K562 (cell line): ENCODE results near the gene RIMBP3C. TPM values are rescaled to one million over a fixed set of nuclear protein-coding genes. Genes with fewer than 3 reads are reported as not detected.
"Not testable (repeated sequence)": the region's sequence is repeated elsewhere in the genome, so short reads cannot be mapped to it uniquely, and the experiment has no call there.

Experiments used
- ATAC-seq: fragments of 200-7000 bp; cut with Tn5 transposase; 3 replicates; pipeline ENCODE4 v1.9.1; 2020; ENCODE audit warnings: moderate library complexity
- BruUV-seq: library from RNA; stranded (reverse); fragments of 400-500 nt; replicated peaks from 2 replicates; lab custom pipeline; 2021; lab: Mats Ljungman, UMichigan
- CTCF ChIA-PET: fragments of 300-600 bp; formaldehyde crosslinking; extraction: SDS; loops from one replicate; lab custom pipeline; 2021; ENCODE audit warnings: low intra/inter-chr PET ratio; lab: Yijun Ruan, JAX
- POLR2A ChIA-PET: fragments of 300-600, 350-650 bp; sonication (Branson Sonifier 250); formaldehyde crosslinking; extraction: SDS; loops from one replicate; lab custom pipeline; 2021; ENCODE audit warnings: antibody characterized with exemption, inconsistent platforms; lab: Yijun Ruan, JAX
- DNase-seq, 4 experiments: peaks; one replicate each; pipeline versions ENCODE4 v3.0.0 to v3.0.0-alpha.2; 2011 to 2018; ENCODE audit warnings: low spot score in 3 of 4, mixed read lengths in 3 of 4; ENCODE audit errors: extremely low read depth in 1 of 4
- FAIRE-seq: peaks from 2 replicates; lab custom pipeline; 2011; peaks lifted over from hg19 to GRCh38; lab: Jason Lieb, UNC
- H2AFZ ChIP-seq: 2 replicates; pipeline ENCODE4 v1.6.0; 2011; ENCODE audit warnings: low read depth, low read length, control low read depth, inconsistent platforms
- H3K27ac ChIP-seq: fragments of 200-600 bp; 3 replicates; pipeline ENCODE4 v1.8.0; 2011; ENCODE audit warnings: low read depth, mild to moderate bottlenecking, control low read depth, inconsistent platforms, low read length, moderate library complexity, mixed read lengths; ENCODE audit errors: extremely low read depth
- H3K27me3 ChIP-seq, 2 experiments: fragments of 300-600 bp in 1 of 2; 2 replicates in 1 of 2; 3 replicates in 1 of 2; pipeline versions ENCODE4 v1.6.0 to v1.8.0; 2011; ENCODE audit warnings: inconsistent platforms in 2 of 2, low read length in 2 of 2, mild to moderate bottlenecking in 1 of 2, mixed read lengths in 1 of 2, moderate library complexity in 1 of 2; ENCODE audit not compliant: control insufficient read depth in 2 of 2, insufficient read depth in 2 of 2
- H3K36me3 ChIP-seq: fragments of 300-600 bp; 3 replicates; pipeline ENCODE4 v1.8.0; 2011; ENCODE audit warnings: mild to moderate bottlenecking, low read length, inconsistent platforms; ENCODE audit not compliant: control insufficient read depth, insufficient read depth
- H3K4me1 ChIP-seq, 2 experiments: fragments of 200-600 bp in 1 of 2; replicated peaks in 1 of 2; 2 replicates in 1 of 2; 3 replicates in 1 of 2; pipeline versions ENCODE4 v1.5.1 to v1.8.0; 2011; ENCODE audit warnings: inconsistent platforms in 2 of 2, low read length in 2 of 2, mild to moderate bottlenecking in 1 of 2, mixed read lengths in 1 of 2, moderate library complexity in 1 of 2; ENCODE audit not compliant: control insufficient read depth in 2 of 2, insufficient read depth in 2 of 2
- H3K4me2 ChIP-seq: 2 replicates; pipeline ENCODE4 v1.6.1; 2011; ENCODE audit warnings: low read length, control low read depth, inconsistent platforms, mixed read lengths; ENCODE audit not compliant: insufficient read depth
- H3K4me3 ChIP-seq: fragments of 200-600 bp; sonication (generic), shearing (Covaris generic); 2 replicates; pipeline ENCODE4 v1.5.1; 2016; ENCODE audit warnings: control low read depth, inconsistent platforms
- H3K79me2 ChIP-seq: fragments of 200-600 bp; 3 replicates; pipeline ENCODE4 v1.8.0; 2011; ENCODE audit warnings: low read length, inconsistent platforms; ENCODE audit not compliant: control insufficient read depth, insufficient read depth
- H3K9ac ChIP-seq, 2 experiments: 2 replicates each; pipeline versions ENCODE4 v1.6.0 to v1.6.1; 2011; ENCODE audit warnings: low read depth in 2 of 2, low read length in 2 of 2, control low read depth in 1 of 2, inconsistent platforms in 1 of 2, mild to moderate bottlenecking in 1 of 2, mixed read lengths in 1 of 2; ENCODE audit not compliant: insufficient read depth in 1 of 2
- H3K9me1 ChIP-seq: one replicate; pipeline ENCODE4 v1.6.0; 2011; ENCODE audit warnings: inconsistent platforms, mild to moderate bottlenecking, low read length, moderate library complexity; ENCODE audit not compliant: control insufficient read depth, insufficient read depth
- H3K9me3 ChIP-seq: replicated peaks from 2 replicates; pipeline ENCODE4 v1.5.1; 2011; ENCODE audit warnings: low read depth, low read length, inconsistent platforms; ENCODE audit not compliant: control insufficient read depth, insufficient read depth
- H4K20me1 ChIP-seq: replicated peaks from 2 replicates; pipeline ENCODE4 v1.6.1; 2011; ENCODE audit warnings: low read length, inconsistent platforms, mixed read lengths; ENCODE audit not compliant: control insufficient read depth, insufficient read depth
- CREB1 ChIP-seq, 2 experiments: sonication (generic) in 1 of 2; formaldehyde crosslinking in 1 of 2; IDR thresholded peaks; 2 replicates each; pipeline versions ENCODE4 v1.6.1 to v1.8.0; 2012 to 2022; ENCODE audit warnings: inconsistent platforms in 1 of 2, mild to moderate bottlenecking in 1 of 2, missing genetic modification reagents in 1 of 2, moderate library complexity in 1 of 2
- FOXA3 ChIP-seq, 2 experiments: fragments of 450-650 bp in 1 of 2; sonication (generic) in 1 of 2; formaldehyde crosslinking; IDR thresholded peaks in 1 of 2; conservative IDR thresholded peaks in 1 of 2; 2 replicates each; pipeline versions ENCODE4 v1.4.0 to v1.8.0; 2020 to 2022; ENCODE audit warnings: mild to moderate bottlenecking in 2 of 2, missing genetic modification reagents in 1 of 2
- FOXP1 ChIP-seq: sonication (generic); formaldehyde crosslinking; IDR thresholded peaks from 2 replicates; pipeline ENCODE4 v1.8.0; 2022; ENCODE audit warnings: mild to moderate bottlenecking, missing genetic modification reagents
- HMGXB4 ChIP-seq: sonication (generic); formaldehyde crosslinking; IDR thresholded peaks from 2 replicates; pipeline ENCODE4 v1.8.1; 2023; ENCODE audit warnings: mild to moderate bottlenecking, missing genetic modification reagents
- JUN ChIP-seq, 2 experiments: sonication (generic) in 1 of 2; formaldehyde crosslinking in 1 of 2; IDR thresholded peaks; 2 replicates each; pipeline versions ENCODE4 v1.6.1 to v1.8.0; 2012 to 2022; ENCODE audit warnings: borderline replicate concordance in 2 of 2, mild to moderate bottlenecking in 2 of 2, improper control_type of control experiment in 1 of 2, low read depth in 1 of 2, low read length in 1 of 2, missing genetic modification reagents in 1 of 2
- JUNB ChIP-seq: fragments of 450-650 bp; formaldehyde crosslinking; conservative IDR thresholded peaks from 2 replicates; pipeline ENCODE4 v1.4.0; 2020; ENCODE audit warnings: mild to moderate bottlenecking
- RBFOX2 ChIP-seq: fragments of 200-400 bp; formaldehyde crosslinking; IDR thresholded peaks from 2 replicates; pipeline ENCODE4 v1.6.1; 2017; ENCODE audit warnings: low read depth, mild to moderate bottlenecking, low read length, moderate library complexity
- TGIF2 ChIP-seq: sonication (generic); formaldehyde crosslinking; IDR thresholded peaks from 2 replicates; pipeline ENCODE4 v1.8.1; 2022; ENCODE audit warnings: mild to moderate bottlenecking, missing genetic modification reagents, moderate library complexity
- ZNF121 ChIP-seq: sonication (generic); formaldehyde crosslinking; conservative IDR thresholded peaks from 2 replicates; pipeline ENCODE4 v1.8.0; 2022; ENCODE audit warnings: missing genetic modification reagents
- ZNF124 ChIP-seq: sonication (generic); formaldehyde crosslinking; IDR thresholded peaks from 2 replicates; pipeline ENCODE4 v1.8.1; 2022; ENCODE audit warnings: missing genetic modification reagents
- ZNF512 ChIP-seq: IDR thresholded peaks from 2 replicates; pipeline ENCODE4 v1.6.1; 2016; ENCODE audit warnings: missing genetic modification characterization, missing compliant biosample characterization
- ZNF639 ChIP-seq, 2 experiments: fragments of 200-800 bp in 1 of 2; sonication (Bioruptor generic) in 1 of 2; sonication (generic) in 1 of 2; formaldehyde crosslinking in 1 of 2; IDR thresholded peaks in 1 of 2; conservative IDR thresholded peaks in 1 of 2; 2 replicates each; pipeline versions ENCODE4 v1.5.0 to v1.6.1; 2016 to 2020; ENCODE audit warnings: missing compliant biosample characterization in 1 of 2, missing genetic modification characterization in 1 of 2, missing genetic modification reagents in 1 of 2
- WGBS: fragments of 100-300 bp; shearing (Covaris generic); methylation state at CpG from one replicate; pipeline ENCODE4 v1.1.6; 2016; ENCODE audit warnings: low coverage, mixed read lengths; ENCODE audit not compliant: insufficient coverage; ENCODE audit errors: missing lambda C conversion rate; 5-methylcytosine and 5-hydroxymethylcytosine counted together
- in situ Hi-C: fragments of 300-500 bp; cut with MboI; formaldehyde crosslinking; loops from 4 replicates; pipeline ENCODE4 v1.15.0; 2018; ENCODE audit warnings: inconsistent platforms, mixed read lengths
- intact Hi-C: fragments of 100-400 bp; cut with micrococcal nuclease; formaldehyde crosslinking; loops from 2 replicates; pipeline ENCODE4 v1.14.2; 2022
- polyA plus RNA-seq, 8 experiments: library from polyadenylated mRNA; depleted of rRNA in 4 of 8; stranded (reverse) in 5 of 8; unstranded in 3 of 8; fragments of >200 nt; fragmentation: Nextera tagmentation in 2 of 8; fragmentation: Illumina TruSeq in 1 of 8; extraction: Ambion mirVana in 2 of 8; extraction: Trizol in 1 of 8; gene quantifications; 2 replicates each; pipeline versions ENCODE4 v1.2.1 to v1.2.3, GENCODE V29; 2011 to 2014; ENCODE audit warnings: inconsistent platforms in 1 of 8, missing spikeins in 1 of 8
- total RNA-seq, 7 experiments: library from RNA; depleted of rRNA in 6 of 7; stranded (reverse); fragments of >200 nt in 6 of 7; fragmentation: Illumina TruSeq in 2 of 7; extraction: Trizol in 2 of 7; gene quantifications; 2 replicates each; pipeline versions ENCODE4 v1.2.1 to v1.2.3, GENCODE V29; 2011 to 2021; ENCODE audit warnings: low replicate concordance in 1 of 7

Gene RIMBP3C
- total and polyA plus RNA-seq, 9 of the 15 experiments (the other 6 are each of a cell fraction or from before 2014, with no cell fraction given) = 0.09 to 0.98 (median 0.17) TPM; not detected in 2

GRCh38 chr22:21581009-21581713 lies 29.9 kb upstream of the RIMBP3C start (continued):
- TF ChIP-seq HMGXB4 (CRISPR knock-in tag) (peak; percentile 47; the same call in 1 of the 2 replicates), TGIF2 (CRISPR knock-in tag) (0 out of 2 replicates have a peak, but pooled peaks have one; percentile 41), ZNF639 (CRISPR knock-in tag; conservative IDR thresholded peaks at IDR 0.05 in 1 of 2, IDR thresholded peaks at IDR 0.05 in 1 of 2) (peak in 1 of 2 experiments; percentile 51; a peak in 1 of 4 replicates)

- FAIRE-seq; CTCF ChIA-PET; H3K9ac ChIP-seq; H2AFZ ChIP-seq; DNase-seq; BruUV-seq; H3K4me2 ChIP-seq; H3K27ac ChIP-seq; H3K27me3 ChIP-seq; H3K9me3 ChIP-seq; intact Hi-C loops; H3K4me3 ChIP-seq; ATAC-seq; in situ Hi-C loops; TF ChIP-seq CREB1 (IDR thresholded peaks at IDR 0.05); JUN (IDR thresholded peaks at IDR 0.05; ENCODE audit: borderline replicate concordance, low read depth, low read length): not testable (repeated sequence)
- Histone ChIP-seq H4K20me1 (peaks cover 68% of the 10 kb centered on the region), H3K9me1 (peaks cover 32% of the 10 kb centered on the region), H3K4me1 (peaks cover 10 to 16% of the 10 kb centered on the region in 2 experiments; a peak in 3 of 5 replicates), H3K36me3 (peaks cover 58% of the 10 kb centered on the region), H3K79me2 (peaks cover 97% of the 10 kb centered on the region)
- POLR2A ChIA-PET = interaction anchor here (0.5 to 76.8 kb wide), 4 partner anchors 8 to 380 kb away, joined by 3 to 4622 read pairs (median 22); partner anchors contain the start of genes CCDC116, SDF2L1 and YDJC
- 69% methylated on average over 9 of the region's 9 CpGs for WGBS
- 0 out of 2 replicates have a peak, but pooled peaks have one; percentile 4 for TF ChIP-seq JUNB (CRISPR knock-in tag)
- TF ChIP-seq ZNF512 (tag) = peak; percentile 1; the same call in 1 of the 2 replicates
- TF ChIP-seq FOXP1 (CRISPR knock-in tag) = 0 out of 2 replicates have a peak, but pooled peaks have one; percentile 10
- peak; percentile 29; the same call in 1 of the 2 replicates for TF ChIP-seq CREB1 (CRISPR knock-in tag; IDR thresholded peaks at IDR 0.05)
- TF ChIP-seq JUN (CRISPR knock-in tag; IDR thresholded peaks at IDR 0.05; ENCODE audit: borderline replicate concordance) = 0 out of 2 replicates have a peak, but pooled peaks have one; percentile 27
- TF ChIP-seq ZNF121 = peak; percentile 16; the same call in 1 of the 2 replicates
- TF ChIP-seq ZNF124 = 0 out of 2 replicates have a peak, but pooled peaks have one; percentile 4
- 0 out of 4 replicates have a peak, but pooled peaks of 1 of the 2 experiments have one; percentile 2 for TF ChIP-seq FOXA3 (CRISPR knock-in tag; conservative IDR thresholded peaks at IDR 0.05 in 1 of 2, IDR thresholded peaks at IDR 0.05 in 1 of 2)
- TF ChIP-seq RBFOX2 = 0 out of 2 replicates have a peak, but pooled peaks have one; percentile 17
Measured at GRCh38 chr22:21580623-21581007, 29.4 kb upstream of the RIMBP3C start.
